Smooth muscle cell (in vitro differentiated cells): ENCODE data around the gene CRY2. TPM values are rescaled to one million over a fixed set of nuclear protein-coding genes. Genes with fewer than 3 reads are reported as not detected.

Experiments
- DNase-seq: peaks from one replicate; lab custom pipeline; 2025; ENCODE audit not compliant: unreplicated experiment; lab: John Stamatoyannopoulos, UW
- H2AFZ ChIP-seq: fragments of 200-600 bp; sonication (generic); 2 replicates; pipeline ENCODE4 v1.6.0; 2016; ENCODE audit warnings: antibody characterized with exemption, low read depth, mild to moderate bottlenecking
- H3F3A ChIP-seq: fragments of 200-600 bp; sonication (generic); 2 replicates; pipeline ENCODE4 v1.6.0; 2017; ENCODE audit warnings: antibody characterized with exemption, low read depth
- H3K27ac ChIP-seq: fragments of 200-600 bp; sonication (generic); 2 replicates; pipeline ENCODE4 v1.5.1; 2016; ENCODE audit warnings: low read depth, mild to moderate bottlenecking
- H3K27me3 ChIP-seq: fragments of 200-600 bp; sonication (generic); 2 replicates; pipeline ENCODE4 v1.6.1; 2016; ENCODE audit warnings: low read depth, mild to moderate bottlenecking
- H3K36me3 ChIP-seq: fragments of 200-600 bp; sonication (generic); 2 replicates; pipeline ENCODE4 v1.5.1; 2016; ENCODE audit warnings: low read depth
- H3K4me1 ChIP-seq: fragments of 200-600 bp; sonication (generic); 2 replicates; pipeline ENCODE4 v1.5.1; 2016; ENCODE audit warnings: low read depth
- H3K4me2 ChIP-seq: fragments of 200-600 bp; sonication (generic); 2 replicates; pipeline ENCODE4 v1.6.0; 2016; ENCODE audit warnings: mild to moderate bottlenecking
- H3K4me3 ChIP-seq: fragments of 200-600 bp; sonication (generic); 2 replicates; pipeline ENCODE4 v1.5.1; 2016; ENCODE audit warnings: mild to moderate bottlenecking
- H3K79me2 ChIP-seq: fragments of 200-600 bp; sonication (generic); 2 replicates; pipeline ENCODE4 v1.6.0; 2016; ENCODE audit warnings: low read depth, mild to moderate bottlenecking
- H3K9ac ChIP-seq: fragments of 200-600 bp; sonication (generic); 2 replicates; pipeline ENCODE4 v1.6.0; 2016; ENCODE audit warnings: low read depth
- H3K9me3 ChIP-seq: fragments of 200-600 bp; sonication (generic); replicated peaks from 2 replicates; pipeline ENCODE4 v1.5.1; 2016; ENCODE audit warnings: low read depth
- H4K20me1 ChIP-seq: fragments of 200-600 bp; sonication (generic); 2 replicates; pipeline ENCODE4 v1.6.0; 2016; ENCODE audit warnings: low read depth
- WGBS: methylation state at CpG from one replicate; pipeline ENCODE4 v1.1.7; 2016; ENCODE audit warnings: low lambda C conversion rate; 5-methylcytosine and 5-hydroxymethylcytosine counted together
- polyA plus RNA-seq: library from polyadenylated mRNA; unstranded; fragments of >200 nt; fragmentation: Nextera tagmentation; extraction: Ambion mirVana; gene quantifications from 2 replicates; pipeline ENCODE4 v1.2.1, GENCODE V29; 2016
- total RNA-seq: library from RNA; depleted of rRNA; stranded (reverse); fragments of >200 nt; gene quantifications from 2 replicates; pipeline ENCODE4 v1.2.3, GENCODE V29; 2014
- TF ChIP-seq, protein P1 (sequence below): fragments of 200-600 bp; sonication (generic); IDR thresholded peaks from 2 replicates; pipeline ENCODE4 v1.5.1; 2017; ENCODE audit warnings: borderline replicate concordance, mild to moderate bottlenecking, antibody characterized with exemption; ENCODE audit not compliant: insufficient read depth, poor library complexity, severe bottlenecking

Gene CRY2
- total and polyA plus RNA-seq, 2 experiments from 2014 or later = 26.1 to 30.3 TPM

DNA sequence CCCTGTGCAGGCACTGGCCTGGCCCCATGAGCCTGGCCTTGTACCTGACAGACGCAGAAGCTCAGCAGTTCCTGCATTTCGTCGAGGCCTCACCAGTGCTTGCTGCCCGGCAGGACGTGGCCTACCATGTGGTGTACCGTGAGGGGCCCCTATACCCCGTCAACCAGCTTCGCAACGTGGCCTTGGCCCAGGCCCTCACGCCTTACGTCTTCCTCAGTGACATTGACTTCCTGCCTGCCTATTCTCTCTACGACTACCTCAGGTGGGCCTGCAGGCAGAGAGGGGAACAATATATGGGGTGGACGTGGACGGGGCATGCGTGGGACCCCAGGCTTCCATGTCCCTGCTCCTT, 80.0 kb downstream of the CRY2 start:
- Histone ChIP-seq H2AFZ (no peak overlapping the region), H3K36me3 (no peaks in the 10 kb centered on the region), H3F3A (no peaks in the 10 kb centered on the region), H3K4me1 (peaks cover under 1% of the 10 kb centered on the region), H3K9me3 (no peaks in the 10 kb centered on the region), H3K27me3 (peaks cover 28% of the 10 kb centered on the region), H3K27ac (no peak overlapping the region), H3K9ac (no peak overlapping the region), H3K79me2 (no peaks in the 10 kb centered on the region), H3K4me3 (no peak overlapping the region), H4K20me1 (no peaks in the 10 kb centered on the region), H3K4me2 (no peak overlapping the region)
- no peak for DNase-seq
- TF ChIP-seq, protein P1, sequence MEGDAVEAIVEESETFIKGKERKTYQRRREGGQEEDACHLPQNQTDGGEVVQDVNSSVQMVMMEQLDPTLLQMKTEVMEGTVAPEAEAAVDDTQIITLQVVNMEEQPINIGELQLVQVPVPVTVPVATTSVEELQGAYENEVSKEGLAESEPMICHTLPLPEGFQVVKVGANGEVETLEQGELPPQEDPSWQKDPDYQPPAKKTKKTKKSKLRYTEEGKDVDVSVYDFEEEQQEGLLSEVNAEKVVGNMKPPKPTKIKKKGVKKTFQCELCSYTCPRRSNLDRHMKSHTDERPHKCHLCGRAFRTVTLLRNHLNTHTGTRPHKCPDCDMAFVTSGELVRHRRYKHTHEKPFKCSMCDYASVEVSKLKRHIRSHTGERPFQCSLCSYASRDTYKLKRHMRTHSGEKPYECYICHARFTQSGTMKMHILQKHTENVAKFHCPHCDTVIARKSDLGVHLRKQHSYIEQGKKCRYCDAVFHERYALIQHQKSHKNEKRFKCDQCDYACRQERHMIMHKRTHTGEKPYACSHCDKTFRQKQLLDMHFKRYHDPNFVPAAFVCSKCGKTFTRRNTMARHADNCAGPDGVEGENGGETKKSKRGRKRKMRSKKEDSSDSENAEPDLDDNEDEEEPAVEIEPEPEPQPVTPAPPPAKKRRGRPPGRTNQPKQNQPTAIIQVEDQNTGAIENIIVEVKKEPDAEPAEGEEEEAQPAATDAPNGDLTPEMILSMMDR = no peak
- 85% methylated on average over 15 of the region's 15 CpGs for WGBS

DNA sequence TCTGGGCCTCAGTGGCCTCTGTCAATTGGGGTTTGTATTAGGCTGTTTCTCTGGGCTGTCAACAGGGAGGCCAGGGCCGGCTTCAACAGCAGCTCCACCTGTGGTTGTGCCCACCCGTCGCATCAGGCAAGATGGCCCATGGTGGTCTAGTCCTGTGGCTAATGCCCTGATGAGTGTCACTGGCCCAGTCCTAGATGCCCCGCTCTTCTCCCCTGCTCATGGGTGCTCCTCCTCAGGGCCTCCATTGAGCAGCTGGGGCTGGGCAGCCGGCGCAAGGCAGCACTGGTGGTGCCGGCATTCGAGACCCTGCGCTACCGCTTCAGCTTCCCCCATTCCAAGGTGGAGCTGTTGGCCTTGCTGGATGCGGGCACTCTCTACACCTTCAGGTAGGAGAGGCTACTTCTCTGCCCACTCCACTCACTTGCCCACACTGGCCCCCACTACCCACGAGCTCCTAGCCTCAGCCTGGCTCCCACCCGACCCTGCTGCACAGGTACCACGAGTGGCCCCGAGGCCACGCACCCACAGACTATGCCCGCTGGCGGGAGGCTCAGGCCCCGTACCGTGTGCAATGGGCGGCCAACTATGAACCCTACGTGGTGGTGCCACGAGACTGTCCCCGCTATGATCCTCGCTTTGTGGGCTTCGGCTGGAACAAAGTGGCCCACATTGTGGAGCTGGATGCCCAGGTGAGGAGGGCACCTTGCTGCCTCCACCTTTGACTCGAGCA, 80.6 kb downstream of the CRY2 start:
- H3F3A ChIP-seq = no peaks in the 10 kb centered on the region
- H3K27me3 ChIP-seq = peaks cover 22% of the 10 kb centered on the region
- H3K27ac ChIP-seq = no peak overlapping the region
- no peak overlapping the region for H3K9ac ChIP-seq
- no peaks in the 10 kb centered on the region for H4K20me1 ChIP-seq
- H3K79me2 ChIP-seq = no peaks in the 10 kb centered on the region
- no peaks in the 10 kb centered on the region for H3K4me1 ChIP-seq
- TF ChIP-seq, protein P1 = no peak
- 93% methylated on average over 27 of the region's 27 CpGs for WGBS
- no peak overlapping the region for H3K4me2 ChIP-seq
- H3K4me3 ChIP-seq = no peak overlapping the region
- H3K36me3 ChIP-seq = no peaks in the 10 kb centered on the region
- H3K9me3 ChIP-seq = no peaks in the 10 kb centered on the region
- no peak for DNase-seq
- H2AFZ ChIP-seq = no peak overlapping the region

DNA sequence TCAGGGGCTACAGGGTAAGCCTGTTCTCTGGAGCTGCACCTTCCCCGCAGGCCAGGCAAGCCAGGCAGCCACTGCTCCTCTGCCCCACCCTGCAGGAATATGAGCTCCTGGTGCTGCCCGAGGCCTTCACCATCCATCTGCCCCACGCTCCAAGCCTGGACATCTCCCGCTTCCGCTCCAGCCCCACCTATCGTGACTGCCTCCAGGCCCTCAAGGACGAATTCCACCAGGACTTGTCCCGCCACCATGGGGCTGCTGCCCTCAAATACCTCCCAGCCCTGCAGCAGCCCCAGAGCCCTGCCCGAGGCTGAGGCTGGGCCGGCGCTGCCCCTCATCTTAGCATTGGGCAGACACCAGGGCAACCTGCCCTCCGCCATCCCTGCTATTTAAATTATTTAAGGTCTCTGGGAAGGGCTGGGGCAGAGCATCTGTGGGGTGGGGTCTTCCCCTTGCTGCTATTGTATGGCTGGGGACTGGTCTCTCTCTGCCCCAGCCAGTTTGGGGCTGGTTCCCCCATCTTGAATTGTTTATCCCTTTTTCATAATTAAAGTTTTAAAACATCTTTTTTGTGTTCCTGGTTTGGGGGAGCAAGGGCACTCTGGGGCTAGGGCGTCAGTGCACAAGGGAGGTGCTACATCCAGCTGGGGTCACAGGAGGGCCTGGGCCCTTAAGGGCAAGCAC, 81.4 kb downstream of the CRY2 start:
- Histone ChIP-seq H3F3A (no peaks in the 10 kb centered on the region), H3K36me3 (no peaks in the 10 kb centered on the region), H3K79me2 (no peaks in the 10 kb centered on the region), H3K4me1 (no peaks in the 10 kb centered on the region), H3K27me3 (peaks cover 15% of the 10 kb centered on the region), H3K27ac (no peak overlapping the region), H3K4me3 (no peak overlapping the region), H4K20me1 (no peaks in the 10 kb centered on the region), H3K9ac (no peak overlapping the region), H2AFZ (no peak overlapping the region), H3K9me3 (no peaks in the 10 kb centered on the region), H3K4me2 (no peak overlapping the region)
- TF ChIP-seq, protein P1 = no peak
- 74% methylated on average over 13 of the region's 13 CpGs for WGBS
- no peak for DNase-seq

DNA sequence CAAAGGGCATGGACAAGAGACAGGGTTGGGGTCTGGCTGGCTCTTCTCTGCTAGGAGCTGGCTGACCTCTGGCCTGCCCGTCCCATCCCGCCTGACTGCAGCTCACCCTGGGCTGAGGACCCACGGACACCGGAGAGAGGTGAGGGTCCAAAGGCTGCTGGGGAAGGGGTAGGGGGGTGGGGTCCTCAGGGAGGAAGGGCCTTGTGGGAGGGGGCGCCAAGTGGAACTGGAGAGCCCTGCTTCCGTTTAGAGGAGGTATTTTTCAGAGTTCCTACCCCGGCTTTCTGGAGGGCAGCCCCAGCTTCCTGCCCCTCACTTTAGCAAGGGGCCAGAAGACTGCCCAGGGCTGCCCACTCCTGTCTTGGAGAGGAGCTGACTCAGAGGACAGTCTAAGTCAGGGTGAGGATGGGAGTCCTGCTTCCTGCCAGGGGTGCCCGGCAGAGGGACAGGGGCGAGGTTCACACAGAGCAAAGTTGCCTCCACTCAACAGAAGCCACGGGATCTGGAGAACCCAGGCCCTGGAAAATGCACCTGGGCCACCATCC, 82.3 kb downstream of the CRY2 start:
- Histone ChIP-seq H3K27me3 (peaks cover 8% of the 10 kb centered on the region), H3K9me3 (no peaks in the 10 kb centered on the region), H3K4me2 (no peak overlapping the region), H3K4me3 (no peak overlapping the region), H3K9ac (no peak overlapping the region), H3K4me1 (no peaks in the 10 kb centered on the region), H3K27ac (no peak overlapping the region), H4K20me1 (no peaks in the 10 kb centered on the region), H3K36me3 (no peaks in the 10 kb centered on the region), H3K79me2 (no peaks in the 10 kb centered on the region), H3F3A (no peaks in the 10 kb centered on the region), H2AFZ (no peak overlapping the region)
- 98% methylated on average over 9 of the region's 10 CpGs for WGBS
- no peak for DNase-seq
- TF ChIP-seq, protein P1 = no peak
